GM10266 (cell line): ENCODE measurements around the gene FGD5.
A peak's percentile ranks its signal among the peaks of the same experiment; 100 is the strongest.

Experiments
- DNase-seq: peaks from one replicate; pipeline ENCODE4 v3.0.0; 2012; ENCODE audit errors: extremely low spot score
- TF ChIP-seq, protein P1 (sequence below): IDR thresholded peaks from 2 replicates; pipeline ENCODE4 v1.5.1; 2012; ENCODE audit warnings: mild to moderate bottlenecking, low read depth; ENCODE audit not compliant: control insufficient read depth, insufficient read depth; ENCODE audit errors: missing control alignments

FGD5 gene

GRCh38 chr3:14920536-14920935 is 101.8 kb downstream of the FGD5 start:
- DNase-seq = no peak
- TF ChIP-seq, protein P1, sequence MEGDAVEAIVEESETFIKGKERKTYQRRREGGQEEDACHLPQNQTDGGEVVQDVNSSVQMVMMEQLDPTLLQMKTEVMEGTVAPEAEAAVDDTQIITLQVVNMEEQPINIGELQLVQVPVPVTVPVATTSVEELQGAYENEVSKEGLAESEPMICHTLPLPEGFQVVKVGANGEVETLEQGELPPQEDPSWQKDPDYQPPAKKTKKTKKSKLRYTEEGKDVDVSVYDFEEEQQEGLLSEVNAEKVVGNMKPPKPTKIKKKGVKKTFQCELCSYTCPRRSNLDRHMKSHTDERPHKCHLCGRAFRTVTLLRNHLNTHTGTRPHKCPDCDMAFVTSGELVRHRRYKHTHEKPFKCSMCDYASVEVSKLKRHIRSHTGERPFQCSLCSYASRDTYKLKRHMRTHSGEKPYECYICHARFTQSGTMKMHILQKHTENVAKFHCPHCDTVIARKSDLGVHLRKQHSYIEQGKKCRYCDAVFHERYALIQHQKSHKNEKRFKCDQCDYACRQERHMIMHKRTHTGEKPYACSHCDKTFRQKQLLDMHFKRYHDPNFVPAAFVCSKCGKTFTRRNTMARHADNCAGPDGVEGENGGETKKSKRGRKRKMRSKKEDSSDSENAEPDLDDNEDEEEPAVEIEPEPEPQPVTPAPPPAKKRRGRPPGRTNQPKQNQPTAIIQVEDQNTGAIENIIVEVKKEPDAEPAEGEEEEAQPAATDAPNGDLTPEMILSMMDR = no peak

GRCh38 chr3:14921034-14921616 is 102.4 kb downstream of the FGD5 start:
- peak; percentile 75 for DNase-seq
- TF ChIP-seq, protein P1 = peak; percentile 96

GRCh38 chr3:14921811-14922705 is 103.3 kb downstream of the FGD5 start:
- TF ChIP-seq, protein P1 = no peak
- DNase-seq = no peak

DNA sequence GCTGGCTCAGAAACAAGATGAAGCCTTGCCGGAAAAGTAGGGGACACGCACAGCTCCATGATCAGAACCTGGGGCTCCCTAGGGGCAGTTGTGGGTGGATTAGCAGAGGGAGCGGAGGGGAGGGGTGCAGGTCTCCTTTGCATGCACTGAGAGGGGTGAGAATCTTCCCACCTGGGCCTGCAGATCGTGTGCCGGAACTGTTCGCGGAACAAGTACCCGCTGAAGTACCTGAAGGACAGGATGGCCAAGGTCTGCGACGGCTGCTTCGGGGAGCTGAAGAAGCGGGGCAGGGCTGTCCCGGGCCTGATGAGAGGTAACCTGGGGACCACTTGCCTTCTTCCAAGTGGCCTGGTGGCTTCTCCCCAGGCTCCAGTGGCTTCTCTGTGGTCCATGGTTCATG is 104.1 kb downstream of the FGD5 start:
- no peak for DNase-seq
- TF ChIP-seq, protein P1 = no peak

GRCh38 chr3:14923476-14923875 is 104.7 kb downstream of the FGD5 start:
- TF ChIP-seq, protein P1 = no peak
- no peak for DNase-seq

DNA sequence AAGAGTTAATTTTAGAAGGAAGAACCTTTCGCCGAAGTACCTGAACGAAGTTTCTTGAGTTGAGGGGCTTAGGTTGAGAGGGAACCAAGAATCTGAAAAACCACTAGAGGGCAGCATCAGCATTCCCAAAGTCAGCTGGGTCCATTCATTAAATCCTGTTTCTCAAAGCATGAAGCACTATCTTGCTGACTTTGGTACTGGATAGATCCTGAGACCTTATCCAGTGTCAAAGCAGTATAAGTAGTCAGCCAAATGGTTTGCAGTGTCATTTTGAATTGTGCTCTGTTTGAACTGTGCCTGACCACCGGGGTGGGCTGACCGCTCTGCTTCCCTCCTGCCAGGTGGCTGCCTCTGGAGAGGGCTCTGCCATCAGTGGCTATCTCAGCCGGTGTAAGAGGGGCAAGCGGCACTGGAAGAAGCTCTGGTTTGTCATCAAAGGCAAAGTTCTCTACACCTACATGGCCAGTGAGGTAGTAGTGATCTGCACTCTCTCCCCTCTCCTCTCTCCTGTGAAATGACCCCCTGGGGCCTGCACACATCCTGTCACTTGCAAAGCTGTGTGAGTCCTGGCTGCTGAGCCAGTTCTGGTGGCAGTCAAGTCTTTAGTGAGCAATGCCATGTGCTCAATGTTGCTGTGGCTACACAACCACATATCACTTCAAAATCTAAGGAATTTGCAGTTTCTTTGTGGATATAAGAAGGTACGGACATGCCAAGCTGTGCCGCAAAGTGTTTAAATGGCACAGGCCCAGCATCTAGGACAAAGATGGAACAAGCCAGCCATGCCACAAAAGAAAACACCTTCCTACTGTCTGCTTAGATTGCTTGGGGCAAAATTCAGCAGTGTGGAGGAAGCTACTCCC is 107.2 kb downstream of the FGD5 start:
- TF ChIP-seq, protein P1 = peak; percentile 54
- DNase-seq = peak; percentile 52
